ENCODE data around the gene LRP5.

The LRP5 gene

GRCh38 chr11:68309621-68310185 lies 2.7 kb upstream of the LRP5 start:
- DNase-seq: no peak

GRCh38 chr11:68311160-68312116 lies 953 bp upstream of the LRP5 start:
- no peak for DNase-seq

- no peak for DNase-seq
These were observed 586 bp downstream of the LRP5 start for GRCh38 chr11:68312780-68313573.

DNA sequence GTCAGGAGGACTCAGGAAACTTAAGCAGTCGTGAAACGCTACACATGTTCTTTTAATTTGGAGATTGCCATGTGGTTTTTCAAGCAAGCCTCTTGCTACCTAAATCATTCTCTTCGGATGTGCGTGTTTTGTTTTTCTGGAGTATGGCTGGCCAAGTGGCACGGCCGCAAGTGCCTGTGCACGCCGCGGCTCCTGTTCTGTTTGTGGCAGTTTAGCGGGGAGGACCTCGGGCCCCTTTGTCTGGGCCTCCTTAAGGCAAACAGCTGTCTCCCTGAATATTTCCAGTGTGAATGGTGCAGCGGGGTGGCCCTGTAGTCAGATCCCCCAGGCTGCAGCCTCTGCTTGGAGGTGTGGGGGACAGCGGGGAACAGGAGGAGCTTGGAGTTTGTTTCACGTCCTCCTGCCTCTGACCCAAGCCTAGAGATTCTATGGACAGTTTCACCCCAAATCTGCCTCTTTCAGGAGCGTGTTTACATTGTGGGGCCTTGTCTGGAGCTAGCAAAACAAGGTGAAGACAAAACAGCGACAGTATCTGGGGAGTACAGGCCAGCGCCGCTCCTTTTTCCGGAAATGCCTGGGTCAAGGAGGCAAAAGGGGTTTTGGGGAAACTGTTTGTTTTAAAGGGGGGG lies 1.3 kb downstream of the LRP5 start:
- no peak for DNase-seq

GRCh38 chr11:68314203-68315170 lies 2.1 kb downstream of the LRP5 start:
- DNase-seq: no peak

GRCh38 chr11:68315171-68315920 lies 3.0 kb downstream of the LRP5 start:
- DNase-seq: no peak

GRCh38 chr11:68317147-68317785 lies 4.9 kb downstream of the LRP5 start:
- no peak for DNase-seq

DNA sequence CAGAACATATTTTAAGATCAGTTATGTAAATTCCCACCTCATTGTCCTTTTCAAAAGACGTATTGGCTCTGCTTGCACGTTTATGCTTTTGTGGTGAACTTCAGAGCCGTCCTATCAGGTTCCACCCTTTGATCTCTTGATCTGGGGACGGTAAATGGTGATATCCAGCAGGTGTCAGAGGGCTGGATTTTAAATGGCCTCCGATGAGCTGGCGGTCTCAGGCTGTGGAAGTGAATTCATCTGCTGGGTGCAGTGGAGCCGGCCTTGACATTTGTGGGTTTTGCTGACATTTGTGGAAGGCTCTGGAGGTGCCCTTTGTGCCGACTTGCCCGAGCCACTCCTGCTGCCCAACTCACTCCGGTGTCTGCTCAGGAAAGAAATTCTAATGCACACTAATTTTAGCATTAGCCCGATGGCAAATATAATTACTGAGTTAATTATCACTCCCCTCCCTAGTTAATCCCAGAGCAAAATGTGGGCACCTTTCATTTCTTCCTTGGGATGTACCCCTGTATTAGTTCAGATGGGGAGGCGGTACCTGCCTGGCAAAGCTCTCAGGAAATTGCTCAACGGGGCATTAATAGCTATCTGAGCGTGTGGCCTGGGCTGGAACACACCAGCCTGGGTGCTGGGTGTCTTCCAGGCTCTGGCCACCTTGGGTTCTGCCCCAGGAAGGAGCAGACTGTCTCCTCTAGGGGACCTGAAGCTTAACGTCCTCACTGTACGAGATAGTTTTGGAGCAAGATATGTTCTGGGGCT lies 9.1 kb downstream of the LRP5 start:
- no peak for DNase-seq

DNA sequence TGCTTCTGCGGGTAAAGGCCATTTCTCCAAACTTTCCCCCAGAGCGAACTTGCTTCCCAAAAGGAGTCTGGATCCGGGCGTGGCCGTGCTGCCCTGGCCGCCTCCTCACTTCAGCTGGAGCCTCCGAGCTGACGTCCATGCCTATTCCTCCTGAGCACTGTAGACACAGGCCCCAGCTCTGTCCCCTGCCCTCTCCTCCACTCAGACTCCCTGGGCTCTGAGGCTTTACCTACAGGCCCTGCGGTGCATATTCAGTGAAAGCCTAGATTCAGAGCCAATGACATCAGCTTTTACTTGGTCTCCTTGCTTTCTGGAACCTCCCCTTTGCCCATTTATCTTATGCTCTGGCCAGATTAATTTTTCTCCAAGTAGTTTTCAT lies 9.7 kb downstream of the LRP5 start:
- no peak for DNase-seq

- DNase-seq: no peak
These were observed 11.8 kb downstream of the LRP5 start for GRCh38 chr11:68324241-68324640.

GRCh38 chr11:68324695-68325094 lies 12.3 kb downstream of the LRP5 start:
- DNase-seq: no peak

DNA sequence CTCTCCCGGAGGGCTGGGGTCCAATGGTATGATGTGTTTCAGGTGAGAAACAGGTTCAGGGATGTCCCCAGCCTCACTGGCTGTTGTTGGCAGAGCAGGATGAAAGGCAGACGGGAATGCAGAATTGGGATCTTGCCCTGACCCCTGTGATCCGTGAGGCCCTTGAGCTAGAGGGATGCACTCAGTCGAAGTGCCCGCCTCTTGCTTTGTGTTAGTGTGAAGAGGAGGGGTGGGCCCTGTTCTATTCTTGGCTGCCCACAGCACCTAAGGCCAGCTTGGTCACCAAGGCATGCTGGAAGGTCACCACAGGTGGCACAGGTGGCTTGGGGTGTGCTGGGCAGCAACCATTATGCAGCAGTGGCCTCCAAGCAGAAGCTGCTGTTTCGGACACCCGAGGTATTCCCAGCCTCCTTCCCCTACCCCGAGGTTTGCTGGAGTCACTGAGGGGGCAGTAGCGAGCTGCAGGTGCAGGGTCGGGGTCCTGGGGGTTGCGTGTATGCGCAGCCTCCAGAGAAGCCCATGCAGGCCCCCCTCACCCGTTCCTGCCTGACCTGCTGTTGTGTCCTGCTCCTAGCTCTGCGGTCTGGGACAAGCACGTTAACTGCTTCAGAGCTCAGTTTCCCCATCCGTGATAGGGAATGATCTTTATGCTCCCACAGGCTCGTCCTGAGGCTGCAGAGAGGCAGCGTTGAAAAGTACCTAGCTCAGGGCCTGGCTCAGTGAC lies 13.0 kb downstream of the LRP5 start:
- no peak for DNase-seq

DNA sequence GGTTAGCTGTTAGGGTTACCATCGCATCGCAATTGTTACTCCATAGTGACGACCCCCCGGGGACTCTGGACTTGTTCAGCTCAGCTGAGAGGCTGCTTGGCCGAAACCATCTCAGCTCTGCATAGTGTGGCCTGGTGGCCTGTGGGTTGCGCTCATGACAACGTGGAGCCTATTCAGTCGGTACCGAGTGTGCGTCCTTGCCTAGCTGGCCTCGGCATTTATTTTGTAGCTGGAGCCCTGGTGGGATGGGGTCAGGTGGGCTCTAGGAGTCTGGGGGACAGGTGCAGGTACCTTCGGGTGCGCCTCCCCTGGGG lies 13.5 kb downstream of the LRP5 start:
- no peak for DNase-seq

DNA sequence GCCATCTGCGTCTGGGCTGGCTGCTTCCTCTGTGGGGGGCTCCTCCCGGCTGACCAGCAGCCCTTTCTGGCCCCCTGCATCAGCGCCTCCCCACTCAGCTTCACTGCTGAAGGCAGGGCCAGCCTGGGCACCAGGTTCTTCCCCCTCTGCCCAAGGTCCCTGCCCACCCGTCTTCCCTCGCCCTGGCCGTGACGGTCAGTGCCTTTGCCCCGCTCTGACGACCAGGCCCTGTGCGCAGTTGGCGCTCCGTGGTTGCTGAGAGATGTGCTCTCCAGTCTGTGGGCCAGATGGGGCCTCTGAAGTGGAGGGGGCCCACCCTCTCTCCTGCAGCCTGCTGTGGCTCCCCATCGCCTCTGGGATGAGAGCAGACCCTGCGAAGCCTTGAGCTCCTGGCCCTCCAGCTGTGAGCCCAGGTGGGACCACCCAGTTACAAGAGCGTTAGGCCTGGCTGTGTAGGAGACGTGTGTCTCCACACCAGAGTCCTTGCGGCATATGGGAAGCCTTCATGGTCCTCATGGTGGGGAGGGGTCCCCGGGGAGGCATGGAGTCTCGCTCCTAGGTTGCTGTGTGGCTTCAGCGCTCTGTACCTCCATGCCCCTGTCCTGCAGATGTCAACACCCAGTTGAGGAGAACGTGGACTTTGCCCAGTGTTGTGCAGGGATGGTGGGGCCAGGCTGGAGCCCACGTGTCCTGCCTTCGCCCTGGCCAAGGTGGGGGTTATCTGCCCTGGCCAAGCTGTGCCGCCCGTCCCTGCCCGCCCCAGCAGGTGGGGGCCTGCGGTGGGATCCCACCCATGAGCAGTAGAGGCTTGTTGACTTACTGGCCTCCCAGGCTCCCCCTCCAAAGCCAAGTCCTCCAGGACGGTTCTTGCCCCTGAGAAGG lies 14.2 kb downstream of the LRP5 start:
- no peak for DNase-seq

DNA sequence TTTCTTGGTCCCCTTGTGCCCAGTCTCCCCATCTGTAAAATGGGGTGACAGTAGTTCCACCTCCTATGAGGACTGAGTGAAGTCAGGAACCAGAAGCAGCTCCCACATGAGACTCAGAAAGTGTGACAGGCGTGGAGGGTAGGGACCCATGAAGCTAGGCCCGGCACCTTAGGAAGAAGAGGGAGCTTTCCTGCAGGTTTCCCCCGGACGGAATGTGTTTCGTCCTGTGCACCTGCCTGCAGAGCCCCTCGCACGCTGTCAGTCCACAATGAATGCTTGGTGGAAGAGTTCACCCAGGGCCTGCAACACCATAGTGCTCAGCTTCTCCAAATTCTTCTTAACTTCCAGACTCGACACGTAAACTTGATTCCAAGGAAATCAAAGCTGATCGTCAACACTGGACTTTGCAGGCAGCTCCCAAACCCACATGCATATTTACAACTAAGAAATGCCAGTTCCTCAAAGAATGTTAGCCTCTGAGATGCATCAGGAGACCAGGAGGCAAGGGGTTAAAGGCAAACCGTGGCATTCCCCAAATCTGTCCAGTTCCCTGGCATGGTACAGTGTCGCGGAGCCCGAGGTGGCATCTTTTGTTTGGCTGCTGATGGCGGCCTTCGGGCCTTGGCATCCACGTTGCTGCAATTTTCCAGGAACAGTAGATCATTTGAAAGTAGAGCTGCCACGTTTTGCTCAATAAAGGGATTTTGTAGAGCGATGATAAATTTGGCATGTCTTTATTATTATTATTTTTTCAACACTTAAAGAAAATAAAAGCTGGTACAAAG lies 15.4 kb downstream of the LRP5 start:
- DNase-seq: no peak

- no peak for DNase-seq
These were observed 16.1 kb downstream of the LRP5 start for GRCh38 chr11:68328374-68329091.

- DNase-seq: no peak
These were observed 17.1 kb downstream of the LRP5 start for GRCh38 chr11:68329536-68329935.

All from activated CD4-positive, CD25-positive, alpha-beta regulatory T cell treated with anti-CD3 and anti-CD28 coated beads, Interleukin-2, amount 50 U/mL, for 72 hours (primary cell).